Measurements from ENCODE around the gene OSBPL3. TPM values are rescaled to one million over a fixed set of nuclear protein-coding genes. Genes with fewer than 3 reads are reported as not detected.

The OSBPL3 gene
- total RNA-seq, 1 donor from 2014 or later = 26.8 TPM

GRCh38 chr7:24848878-24849277 lies 131.1 kb downstream of the OSBPL3 start:
- no peak for TF ChIP-seq CTCF (conservative IDR thresholded peaks at IDR 0.05; ENCODE audit: low read depth, low read length)
- no peak overlapping the region for H3K4me3 ChIP-seq (ENCODE audit: low read depth, low read length)
- no peak for DNase-seq (ENCODE audit: low read depth)

- no peak for DNase-seq (ENCODE audit: low read depth)
- H3K4me3 ChIP-seq (ENCODE audit: low read depth, low read length) = no peak overlapping the region
- TF ChIP-seq CTCF (conservative IDR thresholded peaks at IDR 0.05; ENCODE audit: low read depth, low read length) = no peak
Measured at GRCh38 chr7:24847754-24848153, 132.2 kb downstream of the OSBPL3 start.

- no peak overlapping the region for H3K4me3 ChIP-seq (ENCODE audit: low read depth, low read length)
- DNase-seq (ENCODE audit: low read depth) = no peak
- no peak for TF ChIP-seq CTCF (conservative IDR thresholded peaks at IDR 0.05; ENCODE audit: low read depth, low read length)
Measured at GRCh38 chr7:24843821-24844434, 136.1 kb downstream of the OSBPL3 start.

GRCh38 chr7:24842449-24843241 lies 137.3 kb downstream of the OSBPL3 start:
- DNase-seq (ENCODE audit: low read depth) = peak; percentile 82
- TF ChIP-seq CTCF (conservative IDR thresholded peaks at IDR 0.05; ENCODE audit: low read depth, low read length) = no peak
- no peak overlapping the region for H3K4me3 ChIP-seq (ENCODE audit: low read depth, low read length)

GRCh38 chr7:24842029-24842428 lies 137.9 kb downstream of the OSBPL3 start:
- TF ChIP-seq CTCF (conservative IDR thresholded peaks at IDR 0.05; ENCODE audit: low read depth, low read length) = no peak
- no peak overlapping the region for H3K4me3 ChIP-seq (ENCODE audit: low read depth, low read length)
- DNase-seq (ENCODE audit: low read depth) = no peak

- no peak overlapping the region for H3K4me3 ChIP-seq (ENCODE audit: low read depth, low read length)
- no peak for TF ChIP-seq CTCF (conservative IDR thresholded peaks at IDR 0.05; ENCODE audit: low read depth, low read length)
- no peak for DNase-seq (ENCODE audit: low read depth)
Measured at GRCh38 chr7:24840563-24840962, 139.4 kb downstream of the OSBPL3 start.

Data from epithelial cell of proximal tubule (primary cell).